Kidney tubule cell (primary cell): ENCODE measurements around the gene ADIPOR1.
"Not testable (repeated sequence)": the region's sequence is repeated elsewhere in the genome, so short reads cannot be mapped to it uniquely, and the experiment has no call there.

ENCODE experiments used
- DNase-seq: peaks from one replicate; pipeline ENCODE4 v3.0.0-alpha.2; 2018; ENCODE audit warnings: low spot score

ADIPOR1 gene, protein sequence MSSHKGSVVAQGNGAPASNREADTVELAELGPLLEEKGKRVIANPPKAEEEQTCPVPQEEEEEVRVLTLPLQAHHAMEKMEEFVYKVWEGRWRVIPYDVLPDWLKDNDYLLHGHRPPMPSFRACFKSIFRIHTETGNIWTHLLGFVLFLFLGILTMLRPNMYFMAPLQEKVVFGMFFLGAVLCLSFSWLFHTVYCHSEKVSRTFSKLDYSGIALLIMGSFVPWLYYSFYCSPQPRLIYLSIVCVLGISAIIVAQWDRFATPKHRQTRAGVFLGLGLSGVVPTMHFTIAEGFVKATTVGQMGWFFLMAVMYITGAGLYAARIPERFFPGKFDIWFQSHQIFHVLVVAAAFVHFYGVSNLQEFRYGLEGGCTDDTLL

DNA sequence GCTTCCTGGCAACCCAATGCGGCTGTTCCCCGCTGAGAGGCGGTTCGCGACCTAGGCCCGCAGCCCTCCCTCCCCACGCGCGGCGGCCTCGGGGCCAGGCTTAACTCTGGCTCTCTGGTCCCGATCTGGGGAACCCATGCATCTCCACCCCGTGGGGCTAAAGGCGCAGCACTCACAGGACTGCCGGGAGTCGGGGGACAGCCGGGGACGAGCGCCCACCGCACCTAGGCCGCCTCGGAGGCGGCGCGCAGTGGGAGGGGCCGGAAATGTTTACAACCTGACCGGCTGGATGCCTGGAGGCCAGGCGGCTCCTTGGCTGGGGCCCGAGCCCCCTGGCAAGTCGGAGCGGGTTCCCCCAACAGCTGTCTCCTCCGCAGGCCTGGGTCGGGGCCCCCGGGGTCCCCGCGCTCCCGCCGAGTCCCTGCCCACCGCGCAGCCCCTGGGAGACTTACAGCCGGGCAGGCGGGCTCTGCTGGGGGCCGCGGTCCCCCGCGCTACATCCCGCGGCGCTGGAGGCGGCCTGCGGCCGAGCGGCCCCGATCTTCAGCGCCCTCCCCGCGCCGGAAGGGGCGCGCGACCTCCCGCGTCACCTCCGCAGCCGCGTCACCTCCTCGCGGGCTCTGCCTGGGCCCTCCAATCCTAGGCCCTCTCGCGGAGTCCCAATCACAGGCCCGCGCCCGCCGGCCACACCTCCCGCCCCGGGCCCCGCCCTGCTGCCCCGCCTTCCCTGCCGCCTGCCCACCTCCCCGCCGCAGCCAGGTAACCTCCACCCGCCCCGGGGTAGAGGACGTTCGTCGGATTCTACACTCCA lies at the start of gene ADIPOR1:
TSS of gene ADIPOR1 (minus strand) at position 580 of the 811 bp plus-strand sequence. CDS start 7,242 bp downstream, outside the sequence.
- peak; percentile 89 for DNase-seq

DNA sequence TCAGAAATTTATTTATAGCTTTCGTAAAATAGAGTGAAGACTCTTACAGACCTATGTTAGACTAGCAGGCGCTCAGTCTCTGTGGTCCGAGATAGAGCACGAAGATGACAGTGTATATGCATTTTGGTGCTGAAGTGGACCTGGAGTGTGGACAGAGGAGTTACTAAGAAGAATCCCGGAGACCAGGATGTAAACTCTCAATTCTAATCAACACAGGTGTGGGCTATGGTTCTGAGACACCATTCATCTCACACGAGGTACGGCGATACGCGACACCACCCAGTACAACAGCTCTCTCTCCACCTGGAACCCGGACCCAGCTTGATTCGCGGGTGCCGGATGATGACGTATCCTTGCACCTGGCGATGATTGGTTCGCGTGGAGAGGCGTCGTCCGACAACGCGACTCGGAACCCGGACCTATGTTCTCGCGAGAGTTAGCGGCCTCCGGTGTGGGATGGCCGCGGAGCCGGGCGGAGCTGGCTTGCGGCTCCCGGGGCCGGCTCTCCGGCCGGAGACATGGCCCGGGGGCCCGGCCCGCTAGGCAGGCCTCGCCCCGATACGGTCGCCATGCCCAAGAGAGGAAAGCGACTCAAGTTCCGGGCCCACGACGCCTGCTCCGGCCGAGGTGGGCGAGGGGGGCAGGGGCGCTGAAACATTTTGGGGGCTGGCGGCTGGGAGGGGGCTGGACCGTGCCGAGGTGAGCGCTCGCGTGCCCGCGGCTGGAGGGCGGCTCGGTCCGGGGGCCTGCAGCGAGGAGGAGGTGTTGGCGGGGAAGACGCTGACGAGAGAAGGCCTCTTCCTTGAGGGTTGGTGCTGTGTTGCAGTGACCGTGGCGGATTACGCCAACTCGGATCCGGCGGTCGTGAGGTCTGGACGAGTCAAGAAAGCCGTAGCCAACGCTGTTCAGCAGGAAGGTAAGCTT lies 49.1 kb upstream of the ADIPOR1 start, which contains the start of gene TMEM183A:
TSS of gene TMEM183A (plus strand) at position 427 of the 924 bp plus-strand sequence. CDS start at position 519, 92 bp downstream.
- peak; percentile 98 for DNase-seq

DNA sequence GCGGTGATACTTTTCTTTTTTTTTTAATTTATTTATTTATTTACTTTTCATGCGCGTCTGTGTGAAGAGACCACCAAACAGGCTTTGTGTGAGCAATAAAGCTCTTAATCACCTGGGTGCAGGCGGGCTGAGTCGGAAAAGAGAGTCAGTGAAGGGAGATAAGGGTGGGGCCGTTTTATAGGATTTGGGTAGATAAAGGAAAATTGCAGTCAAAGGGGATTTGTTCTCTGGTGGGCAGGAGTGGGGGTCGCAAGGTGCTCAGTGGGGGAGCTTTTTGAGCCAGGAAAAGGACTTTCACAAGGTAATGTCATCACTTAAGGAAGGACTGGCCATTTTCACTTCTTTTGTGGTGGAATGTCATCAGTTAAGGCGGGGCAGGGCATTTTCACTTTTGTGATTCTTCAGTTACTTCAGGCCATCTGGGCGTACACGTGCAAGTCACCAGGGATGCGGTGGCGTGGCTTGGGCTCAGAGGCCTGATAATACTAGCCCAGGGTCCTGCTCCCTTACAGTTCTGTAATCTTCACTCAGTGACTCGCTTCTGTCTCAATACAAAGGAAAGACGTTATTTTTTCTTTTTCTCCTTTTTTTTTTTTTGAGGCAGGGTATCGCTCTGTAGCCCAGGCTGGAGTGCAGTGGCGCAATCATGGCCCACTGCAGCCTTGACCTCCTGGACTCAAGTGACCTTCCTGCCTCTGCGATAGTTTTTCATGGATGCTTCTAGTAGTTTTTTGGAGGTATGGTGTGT lies 47.5 kb upstream of the ADIPOR1 start:
- DNase-seq, result not testable (repeated sequence)

DNA sequence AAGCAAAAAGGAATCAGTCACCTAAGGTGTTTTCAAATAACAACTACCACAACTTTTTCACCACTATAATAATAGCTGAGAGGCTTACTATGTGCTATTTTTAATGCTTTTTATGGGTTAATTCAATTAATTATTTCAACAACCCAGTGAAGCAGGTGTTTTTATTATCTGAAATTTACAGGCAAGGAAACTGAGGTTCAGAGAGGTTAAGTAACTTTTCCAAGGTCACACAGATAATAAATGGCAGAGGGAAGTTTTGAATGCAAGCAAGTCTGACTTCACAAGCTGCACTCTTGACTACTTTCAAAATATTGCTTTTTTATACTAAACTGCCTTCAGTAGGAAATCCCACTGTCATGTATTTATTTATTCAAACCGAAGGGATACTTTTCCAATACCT lies 44.8 kb upstream of the ADIPOR1 start:
- DNase-seq, result no peak

DNA sequence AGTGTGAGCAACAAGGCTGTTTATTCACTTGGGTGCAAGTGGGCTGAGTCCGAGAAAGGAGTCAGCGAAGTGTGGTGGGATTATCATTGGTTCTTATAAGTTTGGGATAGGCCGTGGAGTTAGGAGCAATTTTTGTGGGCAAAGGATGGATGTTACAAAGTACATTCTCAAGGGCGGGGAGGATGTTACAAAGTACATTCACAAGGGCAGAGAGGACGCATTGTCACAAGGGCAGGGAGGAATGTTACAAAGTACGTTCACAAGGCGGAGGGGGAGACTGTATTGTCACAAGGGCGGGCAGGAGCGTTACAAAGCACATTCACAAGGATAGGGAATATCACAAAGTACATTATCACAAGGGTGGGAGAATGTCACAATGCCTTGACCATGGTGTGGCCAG lies 43.9 kb upstream of the ADIPOR1 start:
- no peak for DNase-seq

DNA sequence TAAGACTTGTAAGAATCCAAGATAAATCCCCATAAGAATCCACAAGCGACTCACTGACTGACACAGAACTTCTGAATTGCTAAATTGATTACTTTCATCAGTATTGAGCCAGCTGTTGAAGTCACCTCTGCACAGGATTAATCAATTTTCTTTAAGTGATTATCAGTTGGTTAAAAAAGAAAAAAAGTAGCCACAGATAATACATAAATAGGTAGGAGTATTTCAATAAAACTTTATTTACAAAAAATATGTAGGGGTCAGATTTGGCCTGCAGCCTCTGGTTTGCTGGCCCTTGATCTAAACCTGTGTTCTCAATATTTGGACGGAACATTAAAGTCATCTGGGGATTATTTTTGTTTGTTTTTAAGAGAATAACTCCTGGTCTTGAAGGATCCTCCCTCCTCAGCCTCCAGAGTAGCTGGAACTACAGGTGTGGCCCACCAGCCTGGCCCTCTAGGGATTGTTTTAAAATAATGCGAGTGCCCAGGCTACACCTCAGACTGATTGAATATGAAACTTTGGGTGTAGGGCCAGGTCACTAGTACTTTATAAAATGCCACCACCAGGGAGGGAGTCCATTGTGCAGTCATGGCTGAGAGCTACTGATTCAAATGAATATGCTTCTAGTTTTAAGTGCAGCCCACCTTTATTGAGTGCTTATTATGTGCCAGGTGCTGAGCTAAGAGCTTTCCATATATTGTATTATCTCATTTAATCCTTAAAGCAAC lies 42.3 kb upstream of the ADIPOR1 start:
- no peak for DNase-seq

DNA sequence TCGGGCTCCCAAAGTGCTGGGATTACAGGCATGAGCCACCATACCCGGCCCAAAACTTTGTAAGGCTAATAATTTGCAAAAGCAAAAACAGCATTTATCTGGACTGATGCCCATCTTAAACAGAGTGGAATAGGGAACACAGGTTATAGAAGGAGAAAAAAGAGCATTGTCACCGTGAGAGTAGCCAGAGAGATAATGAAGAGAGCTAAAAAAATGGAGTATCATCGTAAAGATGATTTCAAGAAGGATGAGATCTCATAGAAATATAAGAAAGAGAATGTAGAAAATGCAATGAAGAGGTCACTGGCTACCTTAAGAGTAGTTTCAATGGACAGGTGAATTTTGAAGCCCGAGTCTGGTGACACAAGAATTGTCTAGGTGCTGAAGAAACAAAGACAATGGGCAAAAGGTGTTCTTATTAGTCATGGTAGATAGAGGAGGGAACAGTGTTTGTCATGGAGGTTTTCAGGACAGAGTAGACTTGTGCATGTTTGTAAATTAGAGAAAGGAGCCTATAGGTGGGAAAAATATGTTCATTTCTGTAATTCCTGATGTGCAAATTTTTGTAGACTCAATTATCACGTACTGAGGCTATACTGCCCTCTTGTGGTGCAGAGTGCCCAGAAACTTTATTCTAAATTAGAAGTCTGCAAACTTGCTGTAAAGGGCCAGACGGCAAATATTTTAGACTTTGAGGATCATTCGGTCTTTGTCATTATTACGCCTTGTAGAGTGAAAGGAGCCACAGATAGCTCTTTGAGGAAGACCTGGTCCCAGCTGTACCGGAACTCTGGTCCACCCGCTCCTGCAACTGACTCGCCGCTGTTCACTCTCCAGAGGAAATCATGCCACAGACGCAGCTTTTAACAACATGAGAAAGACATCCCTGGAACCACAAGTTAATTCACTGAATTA lies 41.0 kb upstream of the ADIPOR1 start:
- peak; percentile 63 for DNase-seq

DNA sequence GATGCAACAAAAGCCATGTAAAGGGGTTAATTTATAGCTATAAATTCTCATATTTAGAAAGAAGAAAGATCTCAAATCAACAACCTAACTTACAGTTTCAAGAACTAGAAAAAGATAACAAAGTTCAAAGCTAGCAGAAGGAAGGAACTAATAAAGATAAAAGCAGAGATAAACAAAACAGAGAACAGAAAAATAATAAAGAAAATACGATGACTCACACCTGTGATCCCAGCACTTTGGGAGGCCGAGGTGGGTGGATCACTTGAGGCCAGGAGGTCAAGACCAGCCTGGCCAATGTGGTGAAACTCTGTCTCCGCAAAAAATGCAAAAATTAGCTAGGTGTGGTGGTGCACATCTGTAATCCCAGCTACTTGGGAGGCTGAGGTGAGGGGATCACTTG lies 36.6 kb upstream of the ADIPOR1 start:
- no peak for DNase-seq

DNA sequence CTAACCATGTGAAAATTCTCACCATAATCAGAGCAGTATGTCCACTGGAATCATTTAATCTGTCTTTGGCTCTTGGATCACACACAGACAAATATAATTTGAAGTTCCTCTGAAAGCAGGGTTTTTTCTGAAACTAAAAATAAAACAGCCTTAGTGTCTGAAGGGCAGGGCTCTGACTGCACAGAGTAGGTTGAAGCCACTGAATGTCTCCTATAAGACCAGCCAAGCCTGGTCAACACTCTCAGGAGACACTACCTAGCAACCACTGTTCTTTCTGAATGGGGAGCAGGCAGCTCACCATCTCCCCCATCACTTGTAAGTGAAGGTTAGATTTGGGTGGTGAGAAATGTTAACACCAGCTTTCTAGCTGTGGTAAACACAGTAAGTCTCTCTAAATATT lies 33.0 kb upstream of the ADIPOR1 start:
- no peak for DNase-seq

DNA sequence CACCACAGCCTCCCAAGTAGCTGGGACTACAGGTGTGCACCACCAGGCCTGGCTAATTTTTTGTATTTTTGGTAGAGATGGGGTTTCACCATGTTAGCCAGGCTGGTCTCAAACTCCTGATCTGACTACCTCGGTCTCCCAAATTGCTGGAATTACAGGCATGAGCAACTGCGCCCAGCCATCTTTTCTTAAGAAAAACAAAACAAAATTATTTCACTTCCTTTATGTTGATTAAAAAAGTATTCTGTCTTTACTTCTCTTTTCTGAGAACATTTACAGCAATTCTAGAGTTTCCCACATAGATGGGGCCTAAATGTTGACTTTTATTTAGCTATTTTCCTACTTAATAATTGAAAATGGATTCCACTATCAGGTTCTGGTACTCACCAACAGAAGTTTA lies 31.8 kb upstream of the ADIPOR1 start:
- DNase-seq, result no peak

DNA sequence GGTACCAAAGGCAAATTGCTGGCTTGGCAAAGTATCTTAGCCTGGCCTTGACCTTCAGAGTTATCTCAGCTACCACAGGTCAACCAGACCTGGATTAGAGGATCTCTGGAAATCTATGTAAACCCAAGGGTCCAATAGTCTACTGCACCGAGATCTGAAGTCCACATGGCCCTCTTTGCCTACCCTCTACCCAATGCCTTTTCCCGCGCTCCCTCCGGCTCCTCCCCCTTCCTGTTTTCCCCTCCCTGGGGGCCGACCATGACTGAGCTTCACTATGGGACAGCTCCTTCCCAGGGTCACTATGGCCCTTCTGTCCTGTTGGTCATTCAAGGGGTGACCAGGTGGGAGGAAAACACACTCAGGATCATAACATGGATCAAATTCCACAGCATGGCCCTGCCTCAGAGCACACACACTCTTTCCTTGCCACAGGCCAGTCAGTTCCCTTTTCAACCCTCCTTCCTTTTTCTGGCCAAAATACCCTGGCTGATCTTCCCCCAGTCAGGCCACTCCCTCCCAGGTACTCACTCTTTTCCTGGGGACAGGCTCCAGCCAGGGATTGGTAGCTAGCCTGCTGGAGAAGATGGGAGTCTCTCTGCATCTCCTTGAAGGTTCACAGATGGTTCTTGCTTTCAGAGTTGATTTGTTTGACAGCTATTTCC lies 29.9 kb upstream of the ADIPOR1 start:
- DNase-seq, result no peak

DNA sequence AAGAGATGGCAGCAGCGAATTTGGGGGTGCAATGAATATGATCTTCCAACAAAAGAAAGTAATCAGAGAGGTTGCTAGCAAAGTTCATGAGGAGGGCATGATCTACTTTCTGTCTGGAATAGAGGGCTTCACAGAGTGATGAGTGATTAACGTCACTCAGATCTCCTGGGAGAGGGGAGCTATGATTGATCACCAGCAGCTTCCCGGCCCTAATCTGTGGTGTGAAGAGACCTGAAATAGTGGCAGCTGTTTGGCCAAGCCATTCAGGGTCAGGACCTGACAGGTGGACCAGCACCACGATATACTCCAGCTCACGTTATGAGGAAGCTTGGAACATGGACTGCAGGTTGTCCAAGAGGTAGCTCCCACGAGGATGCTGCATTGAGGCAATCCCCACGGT lies 29.1 kb upstream of the ADIPOR1 start:
- DNase-seq, result no peak

DNA sequence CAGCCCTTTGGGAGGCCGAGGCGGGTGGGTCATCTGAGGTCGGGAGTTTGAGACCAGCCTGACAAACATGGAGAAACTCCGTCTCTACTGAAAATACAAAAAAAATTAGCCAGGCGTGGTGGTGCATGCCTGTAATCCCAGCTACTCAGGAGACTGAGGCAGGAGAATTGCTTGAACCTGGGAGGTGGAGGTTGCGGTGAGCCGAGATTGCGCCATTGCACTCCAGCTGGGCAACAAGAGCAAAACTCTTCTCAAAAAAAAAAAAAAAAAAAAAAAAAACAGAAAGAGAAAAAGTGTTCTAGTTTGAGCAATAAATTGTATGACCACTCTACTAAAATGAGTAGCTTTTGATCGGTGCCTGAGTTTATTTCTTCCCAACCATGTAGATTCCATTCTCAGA lies 28.0 kb upstream of the ADIPOR1 start:
- not testable (repeated sequence) for DNase-seq

DNA sequence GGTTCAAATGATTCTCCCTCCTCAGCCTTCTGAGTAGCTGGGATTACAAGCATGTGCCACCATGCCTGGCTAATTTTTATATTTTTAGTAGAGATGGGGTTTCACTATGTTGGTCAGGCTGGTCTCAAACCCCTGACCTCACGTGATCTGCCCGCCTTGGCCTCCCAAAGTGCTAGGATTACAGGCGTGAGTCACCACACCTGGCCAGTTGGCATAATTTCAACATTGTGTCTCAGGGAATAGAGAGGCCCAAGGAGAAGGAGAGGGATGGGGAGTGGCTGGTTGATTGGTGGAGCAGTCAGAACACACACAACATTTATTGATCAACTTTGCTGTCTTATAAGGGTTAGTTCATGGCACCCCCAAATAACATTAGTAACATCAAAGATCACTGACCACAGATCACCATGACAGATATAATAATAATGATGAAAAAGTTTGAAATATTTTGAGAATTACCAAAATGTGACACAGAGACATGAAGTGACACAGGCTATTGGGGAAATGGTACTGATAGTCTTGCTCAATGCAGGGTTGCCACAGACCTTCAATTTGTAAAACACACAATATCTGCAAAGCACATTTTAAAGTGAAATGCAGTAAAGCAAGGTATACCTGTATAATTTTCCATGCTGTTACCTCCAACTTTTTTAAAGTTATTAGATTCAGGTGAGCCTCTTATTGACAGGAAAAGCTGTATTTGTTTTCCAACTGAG lies 24.8 kb upstream of the ADIPOR1 start:
- DNase-seq, result no peak

DNA sequence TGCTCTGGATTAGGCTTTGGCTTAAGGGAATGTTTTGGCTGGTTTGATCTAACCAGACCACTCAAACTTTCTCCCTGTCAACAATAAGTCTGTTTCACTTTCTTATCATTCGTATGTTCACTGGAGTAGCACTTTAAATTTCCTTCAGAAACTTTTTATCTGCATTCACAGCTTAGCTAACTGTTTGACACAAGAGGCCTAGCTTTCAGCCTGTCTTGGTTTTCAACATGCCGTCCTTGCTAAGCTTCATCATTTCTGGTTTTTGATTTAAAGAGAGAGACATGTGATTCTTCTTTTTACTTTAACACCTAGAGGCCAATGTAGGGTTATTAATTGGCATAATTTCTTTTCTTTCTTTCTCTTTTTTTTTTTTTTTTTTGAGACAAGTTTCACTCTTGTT lies 23.8 kb upstream of the ADIPOR1 start:
- DNase-seq, result no peak

DNA sequence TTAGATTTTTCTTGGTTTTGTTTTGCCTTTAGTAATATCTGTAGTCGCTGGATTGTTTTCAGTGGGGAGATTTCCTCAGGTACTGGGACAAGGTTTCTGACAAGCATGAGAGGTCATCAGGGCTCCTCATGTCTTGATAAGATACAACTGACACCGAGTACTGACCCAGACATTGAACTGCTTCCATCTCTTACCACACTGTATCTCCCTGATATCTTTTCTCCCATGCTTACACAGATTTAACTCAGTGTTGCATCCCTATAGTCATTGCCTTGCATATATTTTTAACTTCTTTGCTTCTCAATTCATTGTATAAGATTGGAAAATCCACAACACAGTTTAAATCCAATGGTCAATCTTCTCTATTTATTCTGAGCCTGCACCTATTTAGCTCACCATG lies 21.3 kb upstream of the ADIPOR1 start:
- no peak for DNase-seq

DNA sequence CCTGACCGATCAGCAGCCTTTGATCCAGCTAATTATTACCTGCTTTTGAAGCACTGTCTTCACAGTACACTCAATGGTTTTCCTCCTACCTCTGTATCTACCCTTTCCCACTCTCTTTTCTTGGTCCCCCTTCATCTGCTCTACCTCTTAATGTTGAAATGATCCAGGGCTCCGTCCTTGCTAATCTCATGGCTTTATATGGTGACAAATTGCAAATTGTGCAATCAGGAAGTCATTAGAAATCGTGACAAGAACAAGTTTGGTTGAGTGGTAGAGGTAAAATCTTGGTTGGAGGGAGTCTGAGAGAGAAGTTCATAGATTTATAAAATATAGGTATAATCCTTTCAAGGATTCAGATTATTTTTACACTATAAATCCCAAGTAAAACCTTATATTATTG lies 18.5 kb upstream of the ADIPOR1 start:
- no peak for DNase-seq

DNA sequence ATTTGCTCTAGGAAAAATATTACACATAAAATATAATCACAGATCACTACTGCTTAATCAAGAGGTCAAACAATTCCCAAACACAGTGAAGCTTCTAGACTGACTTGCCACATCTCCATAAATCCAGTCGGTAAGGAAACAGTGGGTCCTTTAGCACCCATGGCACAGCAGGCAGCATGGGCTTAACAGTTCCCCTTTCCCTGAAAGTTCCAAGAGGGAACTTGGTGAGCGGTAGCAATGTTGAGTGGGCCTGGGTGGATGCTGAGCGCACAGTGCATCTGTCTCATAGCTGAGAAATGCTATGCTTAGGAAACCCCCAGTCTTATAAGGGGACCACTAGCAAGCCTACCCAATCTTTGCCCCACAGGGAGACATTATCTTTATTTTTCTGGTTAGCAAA lies 16.7 kb upstream of the ADIPOR1 start:
- DNase-seq, result no peak
